Rectal smooth muscle tissue (tissue), 1 donor: ENCODE data around the gene DHRS2.
"Not testable (repeated sequence)": the region's sequence is repeated elsewhere in the genome, so short reads cannot be mapped to it uniquely, and the experiment has no call there.

ENCODE experiments used
- H3K27ac ChIP-seq: one replicate; pipeline ENCODE4 v1.7.0; 2013; ENCODE audit warnings: low read depth, low read length, inconsistent platforms
- H3K27me3 ChIP-seq: one replicate; pipeline ENCODE4 v1.7.0; 2013; ENCODE audit warnings: low read length; ENCODE audit not compliant: control insufficient read depth, insufficient read depth
- H3K36me3 ChIP-seq: one replicate; pipeline ENCODE4 v1.7.0; 2013; ENCODE audit warnings: low read length; ENCODE audit not compliant: control insufficient read depth, insufficient read depth
- H3K4me1 ChIP-seq: one replicate; pipeline ENCODE4 v1.7.0; 2013; ENCODE audit warnings: low read length; ENCODE audit not compliant: control insufficient read depth, insufficient read depth
- H3K4me3 ChIP-seq: one replicate; pipeline ENCODE4 v1.7.0; 2013; ENCODE audit warnings: low read length
- H3K9ac ChIP-seq: one replicate; pipeline ENCODE4 v1.7.0; 2013; ENCODE audit warnings: low read length

The DHRS2 gene

DNA sequence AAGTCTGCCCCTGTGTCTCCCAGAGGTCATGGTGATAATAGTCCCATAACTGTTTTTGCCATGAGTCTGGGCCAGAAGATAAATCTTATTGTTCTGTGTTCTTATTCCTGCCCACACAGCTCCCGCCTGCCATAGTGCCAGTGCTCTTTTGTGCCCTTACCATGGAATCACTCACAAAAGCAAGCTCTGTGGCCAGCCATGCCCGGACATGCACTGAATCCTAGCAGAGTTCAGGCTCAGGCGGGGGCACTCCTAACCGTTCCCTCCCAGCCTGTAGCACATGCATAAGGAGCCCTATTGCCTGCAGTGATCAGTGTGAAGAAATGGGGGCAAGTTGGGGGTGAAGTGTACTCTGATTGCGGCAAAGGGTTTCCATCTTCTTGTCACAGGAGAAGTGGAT lies 33.3 kb downstream of the DHRS2 start:
- Histone ChIP-seq H3K36me3 (no peaks in the 10 kb centered on the region), H3K4me1 (no peaks in the 10 kb centered on the region), H3K4me3 (no peak overlapping the region), H3K9ac (no peak overlapping the region), H3K27me3 (no peaks in the 10 kb centered on the region), H3K27ac (no peak overlapping the region)

- no peak overlapping the region for H3K4me3 ChIP-seq
- H3K27me3 ChIP-seq, result no peaks in the 10 kb centered on the region
- no peaks in the 10 kb centered on the region for H3K4me1 ChIP-seq
- H3K9ac ChIP-seq, result no peak overlapping the region
- H3K36me3 ChIP-seq, result no peaks in the 10 kb centered on the region
- no peak overlapping the region for H3K27ac ChIP-seq
These were observed 34.3 kb downstream of the DHRS2 start for GRCh38 chr14:23670481-23670880.

- Histone ChIP-seq H3K4me1 (no peaks in the 10 kb centered on the region), H3K9ac (no peak overlapping the region), H3K4me3 (no peak overlapping the region), H3K36me3 (no peaks in the 10 kb centered on the region), H3K27me3 (no peaks in the 10 kb centered on the region), H3K27ac (no peak overlapping the region)
These were observed 36.0 kb downstream of the DHRS2 start for GRCh38 chr14:23672200-23672599.

- no peak overlapping the region for H3K27ac ChIP-seq
- H3K4me3 ChIP-seq, result no peak overlapping the region
- no peaks in the 10 kb centered on the region for H3K36me3 ChIP-seq
- no peaks in the 10 kb centered on the region for H3K27me3 ChIP-seq
- no peaks in the 10 kb centered on the region for H3K4me1 ChIP-seq
- no peak overlapping the region for H3K9ac ChIP-seq
These were observed 39.2 kb downstream of the DHRS2 start for GRCh38 chr14:23675337-23675736.

DNA sequence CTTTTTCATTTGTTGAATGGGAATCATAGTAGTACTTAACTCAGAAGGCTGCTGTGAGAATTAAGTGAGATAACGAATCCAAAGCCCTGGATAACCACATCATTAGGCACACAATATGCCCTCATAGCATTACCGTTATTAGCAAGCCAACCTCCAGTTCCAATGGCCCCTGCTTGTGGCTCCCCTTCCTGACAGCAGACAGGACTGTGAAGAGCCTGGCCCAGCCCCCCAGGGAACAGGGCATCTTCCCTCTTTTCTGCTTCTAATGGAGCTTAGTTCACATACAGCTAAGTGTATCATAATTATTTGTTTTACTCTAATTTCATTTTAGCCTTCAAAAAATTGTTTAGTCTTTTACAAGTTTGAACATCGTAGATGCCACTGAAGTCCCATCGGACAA lies 39.7 kb downstream of the DHRS2 start:
- Histone ChIP-seq H3K36me3 (no peaks in the 10 kb centered on the region), H3K4me3 (no peak overlapping the region)

GRCh38 chr14:23681337-23681736 lies 45.2 kb downstream of the DHRS2 start:
- Histone ChIP-seq H3K9ac (no peak overlapping the region), H3K36me3 (no peaks in the 10 kb centered on the region), H3K4me3 (no peak overlapping the region), H3K27me3 (no peaks in the 10 kb centered on the region), H3K27ac (no peak overlapping the region), H3K4me1 (no peaks in the 10 kb centered on the region)

More for the DNA sequence above, 39.7 kb downstream of the DHRS2 start:
- no peaks in the 10 kb centered on the region for H3K4me1 ChIP-seq
- H3K27ac ChIP-seq, result no peak overlapping the region
- H3K9ac ChIP-seq, result no peak overlapping the region
- H3K27me3 ChIP-seq, result no peaks in the 10 kb centered on the region

DNA sequence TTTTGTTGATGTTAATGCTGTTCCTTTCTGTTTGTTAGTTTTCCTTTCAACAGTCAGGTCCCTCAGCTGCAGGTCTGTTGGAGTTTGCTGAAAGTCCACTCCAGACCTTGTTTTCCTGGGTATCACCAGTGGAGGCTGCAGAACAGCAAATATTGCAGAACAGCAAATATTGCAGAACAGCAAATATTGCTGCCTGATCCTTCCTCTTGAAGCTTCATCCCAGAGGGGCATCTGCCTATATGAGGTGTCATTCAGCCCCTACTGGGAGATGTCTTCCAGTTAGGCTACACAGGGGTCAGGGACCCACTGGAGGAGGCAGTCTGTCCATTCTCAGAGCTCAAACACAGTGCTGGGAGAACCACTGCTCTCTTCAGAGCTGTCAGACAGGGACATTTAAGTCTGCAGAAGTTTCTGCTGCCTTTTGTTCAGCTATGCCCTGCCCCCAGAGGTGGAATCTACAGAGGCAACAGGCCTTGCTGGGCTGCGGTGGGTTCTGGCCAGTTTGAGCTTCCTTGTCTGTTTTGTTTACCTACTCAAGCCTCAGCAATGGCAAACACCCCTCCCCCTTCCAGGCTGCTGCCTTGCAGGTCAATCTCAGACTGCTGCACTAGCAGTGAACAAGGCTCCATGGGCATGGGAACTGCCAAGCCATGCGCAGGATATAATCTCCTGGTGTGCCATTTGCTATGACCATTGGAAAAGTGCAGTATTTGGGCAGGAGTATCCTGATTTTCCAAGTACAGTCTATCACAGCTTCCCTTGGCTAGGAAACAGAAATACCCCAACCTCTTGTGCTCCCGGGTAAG lies 53.7 kb downstream of the DHRS2 start:
- H3K4me1 ChIP-seq, H3K36me3 ChIP-seq, H3K9ac ChIP-seq, H3K27ac ChIP-seq, H3K4me3 ChIP-seq, H3K27me3 ChIP-seq: not testable (repeated sequence)

DNA sequence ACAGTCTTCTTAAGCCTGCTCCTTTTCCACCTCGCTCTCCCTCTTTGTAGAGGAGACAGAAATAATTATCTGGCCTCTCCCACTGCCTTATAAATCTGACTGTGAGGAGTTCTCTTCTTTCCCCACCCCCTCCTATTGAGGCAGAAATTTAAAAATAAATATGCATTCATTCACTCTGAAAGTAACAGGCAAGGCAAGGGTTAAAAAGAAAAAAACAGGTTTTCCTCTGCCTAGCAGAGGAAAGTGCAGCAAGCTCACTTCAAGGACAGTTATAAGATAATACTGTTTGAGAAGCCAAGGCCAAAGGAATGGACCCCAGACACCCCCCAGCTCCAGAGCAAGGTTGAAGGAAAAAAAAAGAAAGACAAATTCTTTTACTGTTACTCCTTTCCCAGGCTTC lies 56.3 kb downstream of the DHRS2 start:
- Histone ChIP-seq H3K4me3 (no peak overlapping the region), H3K9ac (no peak overlapping the region), H3K36me3 (no peaks in the 10 kb centered on the region), H3K27me3 (no peaks in the 10 kb centered on the region), H3K4me1 (peaks cover 6% of the 10 kb centered on the region), H3K27ac (no peak overlapping the region)

DNA sequence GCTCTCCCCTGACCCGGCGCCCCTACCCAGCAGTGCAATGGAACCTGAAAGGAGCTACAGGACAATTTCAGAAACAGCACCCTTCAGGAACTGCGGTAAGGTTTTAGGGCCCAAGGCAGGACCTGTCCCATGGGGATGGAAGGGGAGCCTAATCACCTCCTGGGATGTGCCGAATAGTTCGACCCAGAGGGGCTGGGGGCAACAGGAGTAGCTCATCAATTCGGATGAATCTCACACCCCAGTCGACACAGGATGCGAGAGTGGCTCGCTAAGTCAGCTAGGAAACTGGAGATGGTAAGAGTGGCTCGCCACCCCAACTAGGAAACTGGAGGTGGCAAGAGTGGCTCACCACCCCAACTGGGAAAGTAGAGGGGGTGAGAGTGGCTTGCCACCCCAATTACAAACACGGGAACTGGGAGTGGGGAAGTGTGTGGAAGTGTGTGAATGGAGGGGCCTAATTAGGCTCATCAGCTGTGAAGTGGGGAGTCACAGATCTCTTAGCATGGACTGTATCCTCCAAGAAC lies 57.1 kb downstream of the DHRS2 start:
- H3K27me3 ChIP-seq, result no peaks in the 10 kb centered on the region
- no peak overlapping the region for H3K27ac ChIP-seq
- no peak overlapping the region for H3K4me3 ChIP-seq
- H3K36me3 ChIP-seq, result no peaks in the 10 kb centered on the region
- peaks cover 6% of the 10 kb centered on the region for H3K4me1 ChIP-seq
- H3K9ac ChIP-seq, result no peak overlapping the region

GRCh38 chr14:23694085-23694948 lies 58.2 kb downstream of the DHRS2 start:
- H3K4me1 ChIP-seq, result peaks cover 6% of the 10 kb centered on the region
- H3K4me3 ChIP-seq, result no peak overlapping the region
- no peaks in the 10 kb centered on the region for H3K27me3 ChIP-seq
- no peaks in the 10 kb centered on the region for H3K36me3 ChIP-seq
- no peak overlapping the region for H3K9ac ChIP-seq
- no peak overlapping the region for H3K27ac ChIP-seq
